GM10266 (cell line): ENCODE results near the gene MN1.
"Not testable (repeated sequence)": the region's sequence is repeated elsewhere in the genome, so short reads cannot be mapped to it uniquely, and the experiment has no call there.

ENCODE experiments used
- DNase-seq: peaks from one replicate; pipeline ENCODE4 v3.0.0; 2012; ENCODE audit errors: extremely low spot score
- CTCF ChIP-seq: IDR thresholded peaks from 2 replicates; pipeline ENCODE4 v1.5.1; 2012; ENCODE audit warnings: mild to moderate bottlenecking, low read depth; ENCODE audit not compliant: control insufficient read depth, insufficient read depth; ENCODE audit errors: missing control alignments

Gene MN1

GRCh38 chr22:27747396-27748221 lies 53.9 kb downstream of the MN1 start:
- no peak for DNase-seq

GRCh38 chr22:27746918-27747317 lies 54.6 kb downstream of the MN1 start:
- no peak for TF ChIP-seq CTCF
- DNase-seq, result no peak

More at GRCh38 chr22:27747396-27748221, 53.9 kb downstream of the MN1 start:
- no peak for TF ChIP-seq CTCF

- DNase-seq, result no peak
- TF ChIP-seq CTCF, result no peak
Observed at GRCh38 chr22:27745809-27746208, 55.7 kb downstream of the MN1 start.

GRCh38 chr22:27745154-27745553 lies 56.4 kb downstream of the MN1 start:
- no peak for TF ChIP-seq CTCF
- no peak for DNase-seq

- not testable (repeated sequence) for DNase-seq
Observed at GRCh38 chr22:27744078-27744477, 57.5 kb downstream of the MN1 start.

DNA sequence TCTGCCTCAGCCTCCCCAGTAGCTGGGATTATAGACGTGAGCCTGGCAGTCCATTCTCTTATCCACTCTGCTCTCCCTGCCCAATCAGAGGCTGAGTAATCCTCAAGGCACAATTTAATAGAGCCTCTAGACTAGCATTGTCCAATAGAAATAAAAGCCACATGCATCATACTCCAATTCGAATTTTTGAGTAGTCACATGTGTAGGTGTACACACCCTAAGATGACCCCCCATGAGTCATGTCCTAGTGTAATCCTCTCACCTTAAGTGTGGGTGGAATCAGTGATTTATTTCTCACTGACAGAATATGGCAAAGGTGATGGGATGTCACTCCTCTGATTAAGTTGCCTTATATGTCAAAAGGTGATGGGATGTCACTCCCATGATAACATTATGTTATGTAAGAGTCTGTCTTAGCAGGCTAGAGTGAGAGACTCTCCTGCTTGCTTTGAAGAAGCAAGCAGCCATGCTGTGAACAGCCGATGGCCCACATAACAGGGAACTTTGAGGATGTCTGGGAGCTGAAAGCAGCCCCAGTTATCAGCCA lies 61.3 kb downstream of the MN1 start:
- TF ChIP-seq CTCF, result no peak
- DNase-seq, result no peak

- no peak for DNase-seq
- TF ChIP-seq CTCF, result no peak
Observed at GRCh38 chr22:27737521-27737920, 64.0 kb downstream of the MN1 start.
